Tibial nerve (tissue), 3 donors: ENCODE data around the gene RPL22L1.

Experiments used
- CTCF ChIP-seq, 5 experiments: fragments of 200-600 bp in 3 of 5; fragments of 450-650 bp in 2 of 5; sonication (generic) in 3 of 5; IDR thresholded peaks; one replicate each; pipeline ENCODE4 v1.5.1; 2016 to 2019; ENCODE audit warnings: antibody characterized with exemption in 5 of 5, mild to moderate bottlenecking in 3 of 5, moderate library complexity in 2 of 5
- POLR2A ChIP-seq, 2 donors: fragments of 450-650 bp; IDR thresholded peaks; one replicate each; pipeline ENCODE4 v1.6.1; 2017; ENCODE audit warnings: antibody characterized with exemption in 2 of 2, mild to moderate bottlenecking in 2 of 2, moderate library complexity in 2 of 2

GRCh38 chr3:170816841-170817240 lies 53.2 kb downstream of the RPL22L1 start:
- TF ChIP-seq CTCF (IDR thresholded peaks at IDR 0.05) (no peak), POLR2A (IDR thresholded peaks at IDR 0.05) (no peak)
